Esophagus squamous epithelium (tissue), 5 donors: ENCODE results near the gene BLOC1S5. TPM values are rescaled to one million over a fixed set of nuclear protein-coding genes. Genes with fewer than 3 reads are reported as not detected.
"Not testable (repeated sequence)": the region's sequence is repeated elsewhere in the genome, so short reads cannot be mapped to it uniquely, and the experiment has no call there.

Experiments
- DNase-seq: peaks from one replicate; lab custom pipeline; 2025; lab: John Stamatoyannopoulos, UW
- H3K27ac ChIP-seq, 4 donors: fragments of 200-600 bp; sonication (generic); one replicate each; pipeline ENCODE4 v1.5.1; 2016 to 2019; ENCODE audit warnings: mild to moderate bottlenecking in 1 of 4
- H3K27me3 ChIP-seq, 4 donors: fragments of 200-600 bp; sonication (generic); 1 replicate in 3 of 4; 2 replicates in 1 of 4; pipeline versions ENCODE4 v1.5.1 to v1.6.0; 2017 to 2021; ENCODE audit warnings: antibody characterized with exemption in 1 of 4
- H3K36me3 ChIP-seq, 3 donors: fragments of 200-600 bp; sonication (generic); one replicate each; pipeline ENCODE4 v1.5.1; 2016 to 2019
- H3K4me1 ChIP-seq, 3 donors: fragments of 200-600 bp; sonication (generic); one replicate each; pipeline ENCODE4 v1.5.1; 2017 to 2019
- H3K4me3 ChIP-seq, 4 donors: fragments of 200-600 bp; sonication (generic); 1 replicate in 3 of 4; 2 replicates in 1 of 4; pipeline ENCODE4 v1.5.1; 2016 to 2019; ENCODE audit warnings: mild to moderate bottlenecking in 2 of 4, moderate library complexity in 1 of 4
- H3K9me3 ChIP-seq, 3 donors: fragments of 200-600 bp; sonication (generic); one replicate each; pipeline ENCODE4 v1.5.1; 2016 to 2019
- CTCF ChIP-seq, 6 experiments: fragments of 450-650 bp in 4 of 6; fragments of 200-600 bp in 2 of 6; sonication (generic) in 2 of 6; IDR thresholded peaks; one replicate each; pipeline ENCODE4 v1.5.1; 2016 to 2019; ENCODE audit warnings: antibody characterized with exemption in 6 of 6, mild to moderate bottlenecking in 4 of 6, moderate library complexity in 4 of 6
- POLR2A ChIP-seq, 4 donors: fragments of 450-650 bp; IDR thresholded peaks; one replicate each; pipeline ENCODE4 v1.6.1; 2017; ENCODE audit warnings: antibody characterized with exemption in 4 of 4, mild to moderate bottlenecking in 4 of 4, moderate library complexity in 3 of 4
- WGBS, 2 donors: methylation state at CpG; one replicate each; pipeline ENCODE4 v1.1.5; 2018; 5-methylcytosine and 5-hydroxymethylcytosine counted together
- intact Hi-C: fragments of 100-400 bp; cut with DNase I; formaldehyde crosslinking; loops from one replicate; pipeline ENCODE4 v1.15.0; 2022
- total RNA-seq, 4 donors: library from RNA; depleted of rRNA; stranded (reverse); fragments of >200 nt; gene quantifications; one replicate each; pipeline ENCODE4 v1.1.0, GENCODE V29; 2016
- donor health status: DM: yes; HTN: yes; CAD: no.

The BLOC1S5 gene
- total RNA-seq, 4 donors from 2014 or later: 4.1 to 12.4 (median 9.0) TPM

DNA sequence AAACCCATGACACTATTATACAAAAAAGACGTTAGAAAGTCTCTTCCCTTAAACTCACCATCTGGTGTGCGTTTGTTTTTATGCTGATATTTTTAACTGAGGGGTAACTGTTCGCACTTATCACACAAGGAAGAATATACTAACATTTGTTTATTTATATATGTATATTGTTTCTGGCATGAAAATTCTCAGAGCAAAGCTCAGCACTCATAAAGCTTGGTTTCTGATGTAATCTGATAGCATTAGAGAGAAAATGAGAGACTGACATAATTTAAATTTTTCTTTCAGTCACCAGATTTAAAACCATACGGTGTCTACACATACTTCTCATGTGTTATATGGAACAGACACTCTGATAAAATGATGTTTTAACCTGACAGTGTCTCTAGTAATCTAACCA lies 6.9 kb downstream of the BLOC1S5 start:
- H3K9me3 ChIP-seq: no peaks in the 10 kb centered on the region
- H3K4me1 ChIP-seq: no peaks in the 10 kb centered on the region
- TF ChIP-seq CTCF (IDR thresholded peaks at IDR 0.05) (no peak), POLR2A (IDR thresholded peaks at IDR 0.05) (no peak)
- H3K4me3 ChIP-seq: no peak overlapping the region
- H3K27me3 ChIP-seq: no peaks in the 10 kb centered on the region
- H3K27ac ChIP-seq: no peak overlapping the region
- peaks cover 0 to 66% (median 0%) of the 10 kb centered on the region in 3 donors for H3K36me3 ChIP-seq
- intact Hi-C loops: no loop called here
- WGBS, 2 donors: 85 to 91% methylated on average over 4 of the region's 4 CpGs
- no peak for DNase-seq

GRCh38 chr6:8054276-8054675 lies 9.9 kb downstream of the BLOC1S5 start:
- TF ChIP-seq POLR2A (IDR thresholded peaks at IDR 0.05): no peak
- TF ChIP-seq CTCF (IDR thresholded peaks at IDR 0.05): no peak
- Histone ChIP-seq H3K9me3 (no peaks in the 10 kb centered on the region), H3K27ac (no peak overlapping the region), H3K4me1 (no peaks in the 10 kb centered on the region), H3K4me3 (no peak overlapping the region), H3K36me3 (peaks cover 0 to 56% (median 0%) of the 10 kb centered on the region in 3 donors), H3K27me3 (no peaks in the 10 kb centered on the region)
- intact Hi-C loops: no loop called here
- DNase-seq: no peak
- WGBS, 2 donors: 92 to 93% methylated on average over 2 of the region's 2 CpGs

GRCh38 chr6:8047541-8048292 lies 16.5 kb downstream of the BLOC1S5 start:
- TF ChIP-seq CTCF (IDR thresholded peaks at IDR 0.05): no peak
- no peak for TF ChIP-seq POLR2A (IDR thresholded peaks at IDR 0.05)
- peak overlapping the region in 3 of 4 donors; percentile 21 to 55 (median 38) for H3K27ac ChIP-seq
- intact Hi-C loops: no loop called here

GRCh38 chr6:8045769-8046168 lies 18.4 kb downstream of the BLOC1S5 start:
- H3K4me3 ChIP-seq, DNase-seq, H3K27ac ChIP-seq, H3K27me3 ChIP-seq, intact Hi-C loops, H3K9me3 ChIP-seq: not testable (repeated sequence)
- WGBS, 2 donors: 94 to 96% methylated on average over 4 of the region's 4 CpGs
- peaks cover 0 to 21% (median 4%) of the 10 kb centered on the region in 3 donors for H3K36me3 ChIP-seq
- peaks cover 0 to 10% (median 8%) of the 10 kb centered on the region in 3 donors for H3K4me1 ChIP-seq

More at GRCh38 chr6:8047541-8048292, 16.5 kb downstream of the BLOC1S5 start:
- Histone ChIP-seq H3K27me3 (no peaks in the 10 kb centered on the region), H3K4me1 (peaks cover 0 to 10% (median 8%) of the 10 kb centered on the region in 3 donors), H3K9me3 (no peaks in the 10 kb centered on the region), H3K36me3 (peaks cover 0 to 25% (median 4%) of the 10 kb centered on the region in 3 donors), H3K4me3 (no peak overlapping the region)
- DNase-seq: no peak
- WGBS, 2 donors: 53 to 63% methylated on average over 3 of the region's 3 CpGs

GRCh38 chr6:8043221-8043620 lies 21.0 kb downstream of the BLOC1S5 start:
- DNase-seq: no peak
- H3K4me3 ChIP-seq: no peak overlapping the region
- no peaks in the 10 kb centered on the region for H3K9me3 ChIP-seq
- no peak overlapping the region for H3K27ac ChIP-seq
- peaks cover 0 to 10% (median 7%) of the 10 kb centered on the region in 3 donors for H3K4me1 ChIP-seq
- H3K27me3 ChIP-seq: no peaks in the 10 kb centered on the region
- intact Hi-C loops: no loop called here
- no peak for TF ChIP-seq CTCF (IDR thresholded peaks at IDR 0.05)
- no peak for TF ChIP-seq POLR2A (IDR thresholded peaks at IDR 0.05)
- 56 to 71% methylated on average over 3 of the region's 3 CpGs for WGBS, 2 donors
- H3K36me3 ChIP-seq: peaks cover 0 to 37% (median 4%) of the 10 kb centered on the region in 3 donors
